HepG2 (cell line): ENCODE results near the gene AK4. TPM values are rescaled to one million over a fixed set of nuclear protein-coding genes. Genes with fewer than 3 reads are reported as not detected.

ENCODE experiments used
- ATAC-seq: fragments of 200-7000 bp; cut with Tn5 transposase; 3 replicates; pipeline ENCODE4 v1.9.1; 2020; ENCODE audit warnings: mild to moderate bottlenecking, moderate library complexity
- BruUV-seq: library from RNA; stranded (reverse); fragments of 400-500 nt; replicated peaks from 2 replicates; lab custom pipeline; 2021; lab: Mats Ljungman, UMichigan
- CTCF ChIA-PET: fragments of 300-600 bp; formaldehyde crosslinking; extraction: SDS; loops from one replicate; lab custom pipeline; 2021; ENCODE audit warnings: low total read pairs, inconsistent platforms, low intra/inter-chr PET ratio; lab: Yijun Ruan, JAX
- POLR2A ChIA-PET: fragments of 350-600 bp; sonication (Branson Sonifier 250); formaldehyde crosslinking; loops from one replicate; lab custom pipeline; 2020; ENCODE audit warnings: antibody characterized with exemption, inconsistent platforms; lab: Yijun Ruan, JAX
- DNase-seq: peaks from one replicate; pipeline ENCODE4 v3.0.0-alpha.2; 2015; ENCODE audit warnings: low spot score
- FAIRE-seq: peaks from 3 replicates; lab custom pipeline; 2011; peaks lifted over from hg19 to GRCh38; lab: Jason Lieb, UNC
- H2AFZ ChIP-seq: one replicate; pipeline ENCODE4 v1.6.1; 2011; ENCODE audit warnings: low read length, inconsistent platforms
- H3K27ac ChIP-seq: fragments of 300-600 bp; 3 replicates; pipeline ENCODE4 v1.8.0; 2011; ENCODE audit warnings: mixed run types, mild to moderate bottlenecking, mixed read lengths, low read length, inconsistent platforms; ENCODE audit not compliant: insufficient read depth; ENCODE audit errors: extremely low read length
- H3K27me3 ChIP-seq, 2 experiments: fragments of 200-600 bp in 1 of 2; 2 replicates in 1 of 2; 3 replicates in 1 of 2; pipeline versions ENCODE4 v1.6.0 to v1.8.0; 2011; ENCODE audit warnings: low read length in 2 of 2, mild to moderate bottlenecking in 2 of 2, moderate library complexity in 2 of 2, inconsistent platforms in 1 of 2; ENCODE audit not compliant: insufficient read depth in 2 of 2, control insufficient read depth in 1 of 2
- H3K36me3 ChIP-seq, 2 experiments: fragments of 200-600 bp in 1 of 2; replicated peaks in 1 of 2; 2 replicates in 1 of 2; 3 replicates in 1 of 2; pipeline versions ENCODE4 v1.5.1 to v1.8.0; 2011; ENCODE audit warnings: low read length in 2 of 2, inconsistent platforms in 1 of 2; ENCODE audit not compliant: insufficient read depth in 2 of 2, control insufficient read depth in 1 of 2
- H3K4me1 ChIP-seq: 2 replicates; pipeline ENCODE4 v1.5.1; 2012; ENCODE audit warnings: low read length, inconsistent platforms; ENCODE audit not compliant: insufficient read depth
- H3K4me2 ChIP-seq: 2 replicates; pipeline ENCODE4 v1.6.0; 2011; ENCODE audit warnings: low read depth, low read length, inconsistent platforms
- H3K4me3 ChIP-seq, 3 experiments: fragments of 200-600 bp in 1 of 3; sonication (generic), shearing (Covaris generic) in 1 of 3; replicated peaks in 1 of 3; 2 replicates each; pipeline ENCODE4 v1.5.1; 2011 to 2016; ENCODE audit warnings: low read length in 3 of 3, inconsistent platforms in 2 of 3, low read depth in 2 of 3, mild to moderate bottlenecking in 2 of 3, control low read depth in 1 of 3, mixed read lengths in 1 of 3; ENCODE audit not compliant: insufficient read depth in 1 of 3
- H3K79me2 ChIP-seq: one replicate; pipeline ENCODE4 v1.6.1; 2011; ENCODE audit warnings: low read length, inconsistent platforms; ENCODE audit not compliant: insufficient read depth
- H3K9ac ChIP-seq: 2 replicates; pipeline ENCODE4 v1.6.0; 2011; ENCODE audit warnings: mild to moderate bottlenecking, low read depth, low read length, inconsistent platforms; ENCODE audit not compliant: insufficient read depth
- H3K9me3 ChIP-seq: 2 replicates; pipeline ENCODE4 v1.5.1; 2012; ENCODE audit warnings: mild to moderate bottlenecking, low read length
- H4K20me1 ChIP-seq: 2 replicates; pipeline ENCODE4 v1.6.0; 2011; ENCODE audit warnings: inconsistent platforms, mild to moderate bottlenecking, low read length, moderate library complexity; ENCODE audit not compliant: insufficient read depth
- CBX2 ChIP-seq, 2 experiments: fragments of 200-600 bp in 1 of 2; sonication (generic); formaldehyde crosslinking in 1 of 2; IDR thresholded peaks; 2 replicates each; pipeline versions ENCODE4 v1.7.0 to v1.8.1; 2018 to 2022; ENCODE audit warnings: low read depth in 2 of 2, low read length in 1 of 2, mild to moderate bottlenecking in 1 of 2, missing genetic modification reagents in 1 of 2
- NFE2L2 ChIP-seq: fragments of 150-350 bp; IDR thresholded peaks from 2 replicates; pipeline ENCODE4 v1.6.1; 2014; ENCODE audit warnings: low read length
- SOX6 ChIP-seq, 2 experiments: fragments of 450-650 bp in 1 of 2; sonication (generic) in 1 of 2; formaldehyde crosslinking in 1 of 2; IDR thresholded peaks; 2 replicates each; pipeline versions ENCODE4 v1.4.0 to v1.6.1; 2017 to 2020; ENCODE audit warnings: antibody characterized with exemption in 1 of 2, mild to moderate bottlenecking in 1 of 2, missing genetic modification reagents in 1 of 2
- WGBS: methylation state at CpG from one replicate; pipeline ENCODE4 v1.1.6; 2017; ENCODE audit warnings: low lambda C conversion rate; 5-methylcytosine and 5-hydroxymethylcytosine counted together
- in situ Hi-C: cut with HindIII; loops from 2 replicates; pipeline ENCODE4 v1.10.0; 2017; ENCODE audit warnings: low pct_unique_long_range_greater_than_20kb; ENCODE audit not compliant: extremely low pct_ligation_motif_present
- intact Hi-C: fragments of 100-400 bp; cut with micrococcal nuclease; formaldehyde crosslinking; loops from one replicate; pipeline ENCODE4 v1.10.0; 2022; ENCODE audit not compliant: unreplicated experiment
- polyA plus RNA-seq, 8 experiments: library from polyadenylated mRNA; depleted of rRNA in 3 of 8; stranded (reverse) in 7 of 8; unstranded in 1 of 8; fragments of >200 nt; fragmentation: Illumina TruSeq in 4 of 8; extraction: Trizol in 4 of 8; gene quantifications; 2 replicates each; pipeline versions ENCODE4 v1.2.1 to v1.2.3, GENCODE V29; 2011 to 2016; ENCODE audit warnings: low read depth in 4 of 8, missing spikeins in 1 of 8, mixed read lengths in 1 of 8; ENCODE audit not compliant: insufficient read depth in 1 of 8
- total RNA-seq, 5 experiments: library from RNA; depleted of rRNA; stranded (reverse); fragments of >200 nt; fragmentation: Illumina TruSeq; extraction: Trizol; gene quantifications; 2 replicates each; pipeline ENCODE4 v1.2.3, GENCODE V29; 2016; ENCODE audit warnings: low read depth in 1 of 5
- TF ChIP-seq, protein P1 (sequence below): sonication (generic); formaldehyde crosslinking; IDR thresholded peaks from 2 replicates; pipeline ENCODE4 v1.4.0; 2020; ENCODE audit warnings: missing genetic modification reagents

AK4 gene
- total and polyA plus RNA-seq, 2 of the 13 experiments (the other 11 are each of a cell fraction or from before 2014, with no cell fraction given), result 110 to 160 TPM

- TF ChIP-seq, protein P1, sequence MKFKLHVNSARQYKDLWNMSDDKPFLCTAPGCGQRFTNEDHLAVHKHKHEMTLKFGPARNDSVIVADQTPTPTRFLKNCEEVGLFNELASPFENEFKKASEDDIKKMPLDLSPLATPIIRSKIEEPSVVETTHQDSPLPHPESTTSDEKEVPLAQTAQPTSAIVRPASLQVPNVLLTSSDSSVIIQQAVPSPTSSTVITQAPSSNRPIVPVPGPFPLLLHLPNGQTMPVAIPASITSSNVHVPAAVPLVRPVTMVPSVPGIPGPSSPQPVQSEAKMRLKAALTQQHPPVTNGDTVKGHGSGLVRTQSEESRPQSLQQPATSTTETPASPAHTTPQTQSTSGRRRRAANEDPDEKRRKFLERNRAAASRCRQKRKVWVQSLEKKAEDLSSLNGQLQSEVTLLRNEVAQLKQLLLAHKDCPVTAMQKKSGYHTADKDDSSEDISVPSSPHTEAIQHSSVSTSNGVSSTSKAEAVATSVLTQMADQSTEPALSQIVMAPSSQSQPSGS (CRISPR knock-in tag), result no peak
- TF ChIP-seq SOX6 (IDR thresholded peaks at IDR 0.05) (no peak), SOX6 (CRISPR knock-in tag; IDR thresholded peaks at IDR 0.05) (0 out of 2 replicates have a peak, but pooled peaks have one; percentile 6)
Measured at GRCh38 chr1:65265651-65266351, 117.8 kb downstream of the AK4 start (continued).

- no peaks in the 10 kb centered on the region for H3K79me2 ChIP-seq
- FAIRE-seq (no peak), DNase-seq (no peak), ATAC-seq (no peak)
- H3K4me1 ChIP-seq, result peaks cover 20% of the 10 kb centered on the region
- H3K9me3 ChIP-seq, result no peaks in the 10 kb centered on the region
- peak overlapping the region; percentile 73 for H3K4me2 ChIP-seq
- H3K36me3 ChIP-seq, result no peaks in the 10 kb centered on the region
- peak overlapping the region in 2 of 3 experiments; percentile 58 to 67; a peak in 2 of 6 replicates for H3K4me3 ChIP-seq
- WGBS, result 11% methylated on average over 1 of the region's 1 CpG
- no peaks in the 10 kb centered on the region for H4K20me1 ChIP-seq
- no peak overlapping the region for H3K27ac ChIP-seq
- POLR2A ChIA-PET, result interaction anchor here (0.7 to 2.5 kb wide), 3 partner anchors 12 to 153 kb away, joined by 3 to 10 read pairs (median 6); partner anchors contain the start of genes LEPR and LEPROT
- H3K9ac ChIP-seq, result no peak overlapping the region
- H3K27me3 ChIP-seq, result no peaks in the 10 kb centered on the region
- TF ChIP-seq NFE2L2 (peak; percentile 38; the same call in 1 of the 2 replicates), CBX2 (IDR thresholded peaks at IDR 0.05; ENCODE audit: low read depth, low read length) (no peak), CBX2 (CRISPR knock-in tag; IDR thresholded peaks at IDR 0.05; ENCODE audit: low read depth) (no peak)
- H2AFZ ChIP-seq, result peak overlapping the region; percentile 54
- BruUV-seq, result no TSS peak
- intact Hi-C loops (loop anchor here (5.0 kb wide), 2 partner anchors 41 to 151 kb away; partner anchors contain the start of gene DNAJC6), in situ Hi-C loops (no loop called here)
- CTCF ChIA-PET, result no interaction called here
Measured at GRCh38 chr1:65266476-65266875, 118.5 kb downstream of the AK4 start.
